GM18951 (cell line): ENCODE results near the gene NRIP3.

Source experiments
- POLR2A ChIP-seq: IDR thresholded peaks from 4 replicates; pipeline ENCODE4 v1.6.1; 2011; ENCODE audit warnings: mild to moderate bottlenecking; ENCODE audit not compliant: insufficient read length, insufficient read depth; ENCODE audit errors: extremely low read depth
- in situ Hi-C: fragments of 300-500 bp; cut with MboI; formaldehyde crosslinking; loops from one replicate; pipeline ENCODE4 v1.12.0; 2022; ENCODE audit warnings: low sequenced_read_pairs, mixed read lengths, inconsistent platforms; ENCODE audit not compliant: unreplicated experiment

The NRIP3 gene

DNA sequence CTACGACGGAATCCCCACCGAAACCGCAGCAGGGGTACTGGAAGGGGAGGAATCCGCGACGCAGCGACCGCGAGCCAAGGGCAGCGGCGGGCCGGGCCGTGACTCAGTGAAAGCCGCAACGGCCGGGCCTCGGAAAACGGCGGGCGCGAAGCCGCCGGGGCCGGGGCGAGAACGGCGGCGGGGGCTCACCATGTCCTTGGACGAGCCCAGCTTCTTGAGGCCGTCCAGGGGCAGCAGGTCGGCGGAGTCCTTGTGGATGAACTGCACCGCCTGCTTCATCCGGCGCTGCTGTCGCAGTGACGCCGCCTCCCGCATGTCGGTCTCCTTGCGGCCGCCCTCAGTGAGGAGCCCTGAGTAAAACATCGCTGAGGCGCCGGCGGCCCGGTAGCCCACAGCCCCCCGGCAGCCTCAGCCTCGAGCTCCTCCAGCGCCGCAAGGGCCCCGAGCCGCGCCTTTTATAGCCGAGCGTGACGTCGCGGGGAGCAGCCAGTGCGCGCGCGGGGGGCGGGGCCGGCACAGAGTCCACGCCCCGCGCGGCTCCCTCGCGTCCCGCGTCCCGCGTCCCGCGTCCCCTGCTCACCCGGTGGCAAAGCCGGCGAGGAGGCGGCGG lies at the start of gene NRIP3:
Gene NRIP3, minus strand, starts transcription at position 429 of the 610 bp plus-strand sequence. Its CDS starts 66 bp downstream, at position 363.
- in situ Hi-C loops = no loop called here
- no peak for TF ChIP-seq POLR2A

DNA sequence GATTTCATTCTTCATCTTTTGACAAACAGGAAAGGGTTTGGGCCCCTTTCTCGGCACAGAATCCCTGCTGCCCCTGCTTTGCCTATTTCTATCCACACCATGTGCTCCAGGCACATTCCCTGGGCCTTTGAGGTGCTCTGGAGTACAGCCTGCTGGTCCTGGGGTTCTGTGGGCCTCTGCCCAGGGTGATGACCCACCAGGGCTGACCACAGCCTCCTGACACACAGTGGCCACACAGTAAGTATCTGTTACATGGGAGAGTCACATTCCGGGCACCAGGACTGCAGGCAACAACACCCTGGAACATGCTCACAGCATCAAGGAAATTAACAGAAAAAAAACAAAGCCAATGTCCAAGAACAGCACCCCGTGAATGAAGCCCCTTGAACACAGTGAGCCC lies 48.5 kb upstream of the NRIP3 start:
- in situ Hi-C loops = no loop called here
- no peak for TF ChIP-seq POLR2A

DNA sequence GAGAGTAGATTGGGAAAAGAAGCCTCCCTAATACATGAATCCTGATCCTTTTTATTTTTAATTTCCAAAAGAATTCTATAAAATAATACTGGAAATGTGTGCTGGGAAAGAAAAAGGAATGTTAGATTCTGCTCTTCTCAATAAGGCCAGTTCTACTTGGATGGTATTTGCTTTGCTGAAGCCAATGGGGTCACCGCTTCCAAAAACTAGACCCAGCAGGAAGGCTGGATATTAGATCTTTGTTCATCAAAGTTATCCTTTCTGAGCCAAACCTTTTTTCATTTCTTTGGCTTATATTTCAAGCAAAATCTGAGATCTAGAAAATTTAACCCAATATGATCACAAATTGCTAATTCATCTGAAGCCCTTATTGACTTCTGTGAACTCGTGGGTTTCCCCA lies 46.2 kb upstream of the NRIP3 start:
- in situ Hi-C loops = no loop called here
- no peak for TF ChIP-seq POLR2A

DNA sequence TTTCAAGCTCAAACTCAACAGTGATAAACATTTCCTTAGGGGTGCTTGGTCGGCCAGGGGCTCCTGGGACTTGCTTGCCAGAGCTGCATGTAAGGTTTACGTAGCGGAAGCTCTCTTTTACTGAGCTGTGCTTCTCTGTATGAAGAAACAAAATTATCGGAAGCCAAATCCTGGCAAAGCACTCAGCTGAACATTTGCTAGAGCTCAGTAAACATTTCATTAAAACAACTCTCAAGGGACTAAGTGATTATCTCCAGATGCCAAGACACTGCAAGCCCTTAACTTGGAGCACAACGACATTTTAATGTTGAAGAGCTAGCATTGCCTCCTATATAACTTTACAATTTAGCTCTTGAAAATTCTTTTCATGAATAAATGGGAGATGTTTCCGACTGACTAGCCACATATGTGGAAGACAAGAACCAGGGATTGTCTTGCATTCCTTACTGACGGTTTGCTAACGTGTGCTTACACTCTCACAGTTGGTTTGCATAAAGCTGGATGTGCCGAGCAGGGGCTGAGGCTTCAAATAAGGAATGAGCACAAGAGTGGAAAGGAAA lies 44.2 kb upstream of the NRIP3 start:
- no peak for TF ChIP-seq POLR2A
- in situ Hi-C loops = no loop called here

DNA sequence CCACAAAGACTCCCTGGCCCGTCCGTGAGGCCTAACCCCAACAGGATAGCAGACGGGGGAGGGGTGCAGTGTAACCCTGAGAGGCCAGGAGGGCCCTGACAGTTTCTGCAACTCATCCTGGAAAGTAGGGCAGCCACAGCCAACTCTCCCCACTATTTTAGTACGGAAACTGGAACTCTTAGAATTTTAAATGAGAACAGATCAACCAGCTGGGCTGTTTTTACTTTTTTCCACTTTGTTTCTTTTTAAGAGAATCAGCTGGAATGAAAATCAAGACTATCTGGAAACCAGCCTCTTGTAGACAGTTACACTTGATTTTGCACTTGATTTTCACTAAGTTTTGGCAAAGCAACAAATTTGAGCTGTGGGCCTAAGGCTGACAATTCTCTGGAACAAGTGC lies 42.7 kb upstream of the NRIP3 start:
- in situ Hi-C loops = no loop called here
- no peak for TF ChIP-seq POLR2A

DNA sequence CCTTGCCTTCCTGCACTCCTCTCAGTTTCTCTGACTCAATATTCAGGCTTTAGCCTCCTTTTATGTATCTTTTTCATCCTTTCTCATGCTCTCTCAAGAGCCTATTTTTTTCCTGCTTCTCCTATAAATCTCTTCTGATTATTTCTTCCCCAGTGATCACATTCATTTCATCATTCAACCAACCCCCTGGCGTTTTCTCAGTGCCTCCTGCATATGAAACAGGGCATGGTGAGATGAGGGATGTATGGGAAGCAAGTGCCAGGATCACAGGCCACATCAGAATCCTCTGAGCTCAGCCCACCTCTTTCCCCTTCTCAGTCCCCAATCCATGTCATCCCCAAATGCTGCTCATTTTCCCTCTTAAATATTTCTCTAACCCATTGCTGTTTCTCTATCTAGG lies 38.7 kb upstream of the NRIP3 start:
- TF ChIP-seq POLR2A = no peak

DNA sequence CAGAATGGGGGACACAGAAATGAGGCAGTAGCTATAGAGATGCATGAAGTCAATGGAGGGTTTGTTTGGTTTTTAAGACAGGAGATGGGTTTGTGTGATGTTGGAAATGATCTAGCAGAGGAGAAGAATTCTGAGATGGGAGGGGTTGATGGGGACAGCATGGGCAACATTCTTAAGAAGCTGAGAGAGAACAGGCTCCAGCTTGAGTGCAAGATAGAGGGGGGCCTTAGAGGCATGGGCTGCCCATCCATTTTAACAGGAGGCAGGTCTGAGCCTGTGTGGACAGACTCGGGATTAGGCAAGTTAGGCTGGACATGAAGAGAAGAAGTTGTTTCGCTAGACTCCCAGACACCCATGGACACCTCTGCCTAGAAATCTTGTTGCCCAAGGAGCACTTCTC lies 37.9 kb upstream of the NRIP3 start:
- in situ Hi-C loops = no loop called here
- TF ChIP-seq POLR2A = no peak

More for the DNA sequence above, 38.7 kb upstream of the NRIP3 start:
- in situ Hi-C loops = no loop called here

DNA sequence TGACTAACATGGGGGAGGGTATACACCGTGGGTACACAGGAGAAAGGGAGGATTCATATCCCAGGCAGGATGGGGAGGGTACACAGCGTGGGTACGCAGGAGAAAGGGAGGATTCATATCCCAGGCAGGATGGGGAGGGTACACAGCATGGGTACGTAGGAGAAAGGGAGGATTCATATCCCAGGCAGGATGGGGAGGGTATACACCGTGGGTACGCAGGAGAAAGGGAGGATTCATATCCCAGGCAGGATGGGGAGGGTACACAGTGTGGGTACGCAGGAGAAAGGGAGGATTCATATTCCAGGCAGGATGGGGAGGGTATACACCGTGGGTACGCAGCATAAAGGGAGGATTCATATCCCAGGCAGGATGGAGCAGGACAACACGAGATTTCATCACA lies 36.6 kb upstream of the NRIP3 start:
- no peak for TF ChIP-seq POLR2A
- in situ Hi-C loops = no loop called here

DNA sequence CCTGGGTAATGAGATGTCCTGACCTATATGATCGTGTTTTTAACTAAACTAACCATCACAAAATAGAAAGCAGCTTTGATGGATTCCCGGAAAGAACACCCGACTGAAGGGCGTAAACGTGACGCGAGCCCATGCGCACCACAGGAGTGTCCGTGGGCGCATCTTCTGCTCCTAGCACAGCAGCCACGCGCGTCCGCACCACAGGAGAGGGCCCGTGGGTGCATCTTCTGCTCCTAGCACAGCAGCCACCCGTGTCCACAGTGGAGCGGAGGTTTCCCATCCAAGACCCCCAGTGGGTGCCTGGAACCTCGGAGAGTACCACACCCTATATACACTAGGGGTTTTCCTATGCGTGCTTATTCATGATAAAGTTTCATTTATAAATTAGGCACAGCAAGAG lies 36.1 kb upstream of the NRIP3 start:
- in situ Hi-C loops = no loop called here

DNA sequence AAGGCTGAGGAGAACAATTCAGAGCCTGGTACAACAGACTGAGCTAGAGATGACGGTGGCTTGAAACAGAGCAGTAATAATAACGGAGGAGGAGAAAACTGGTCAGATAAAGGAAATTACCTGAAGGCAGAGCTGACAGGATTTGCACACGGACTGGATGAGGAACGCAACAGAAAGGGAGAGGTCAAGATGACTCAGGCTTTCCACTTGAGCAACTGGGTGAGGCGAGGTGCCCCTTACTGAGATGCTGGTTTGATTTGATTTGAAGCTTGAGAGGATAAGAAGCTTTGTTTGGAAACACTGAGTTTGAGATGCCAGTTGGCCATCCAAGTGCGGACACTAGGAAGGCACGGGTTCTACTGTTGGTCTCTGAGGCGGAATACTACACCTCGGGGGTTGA lies 35.4 kb upstream of the NRIP3 start:
- no peak for TF ChIP-seq POLR2A
- in situ Hi-C loops = no loop called here

More for the DNA sequence above, 36.1 kb upstream of the NRIP3 start:
- TF ChIP-seq POLR2A = no peak

DNA sequence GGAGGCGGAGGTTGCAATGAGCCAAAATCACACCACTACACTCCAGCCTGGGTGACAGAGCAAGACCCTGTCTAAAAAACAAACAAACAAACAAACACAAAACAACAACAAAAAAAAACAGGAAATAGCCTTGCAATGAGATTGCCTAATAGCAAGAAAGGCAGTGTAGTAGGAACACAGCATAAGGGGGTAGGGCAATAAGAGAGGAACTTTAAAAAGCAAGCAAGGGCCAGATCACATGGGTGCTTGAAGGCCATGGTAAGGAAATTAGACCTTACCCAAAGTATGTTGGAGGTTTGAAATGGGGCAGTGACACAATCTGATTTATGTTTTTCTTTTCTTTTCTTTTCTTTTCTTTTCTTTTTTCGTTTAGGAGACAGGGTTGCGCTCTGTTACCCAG lies 34.7 kb upstream of the NRIP3 start:
- in situ Hi-C loops = no loop called here
- TF ChIP-seq POLR2A = no peak

DNA sequence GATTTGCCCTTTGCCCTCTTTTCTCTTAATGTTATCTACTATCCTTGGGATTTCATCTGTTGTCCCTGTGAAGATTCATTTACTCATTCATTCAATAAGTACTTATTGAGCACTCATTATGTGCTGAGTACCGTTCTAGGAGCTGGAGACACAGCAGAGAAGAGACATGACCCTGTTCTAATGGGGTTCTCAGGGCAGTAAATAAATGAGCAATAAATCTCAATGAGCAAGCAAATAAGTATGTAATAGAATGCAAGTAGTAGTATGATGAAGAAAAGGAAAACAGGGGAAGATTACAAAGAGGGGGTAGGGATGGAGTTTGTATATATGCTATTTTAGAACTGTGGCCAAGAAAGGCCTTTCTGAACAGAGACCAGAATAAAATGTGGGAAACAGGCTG lies 34.2 kb upstream of the NRIP3 start:
- in situ Hi-C loops = no loop called here
- no peak for TF ChIP-seq POLR2A

DNA sequence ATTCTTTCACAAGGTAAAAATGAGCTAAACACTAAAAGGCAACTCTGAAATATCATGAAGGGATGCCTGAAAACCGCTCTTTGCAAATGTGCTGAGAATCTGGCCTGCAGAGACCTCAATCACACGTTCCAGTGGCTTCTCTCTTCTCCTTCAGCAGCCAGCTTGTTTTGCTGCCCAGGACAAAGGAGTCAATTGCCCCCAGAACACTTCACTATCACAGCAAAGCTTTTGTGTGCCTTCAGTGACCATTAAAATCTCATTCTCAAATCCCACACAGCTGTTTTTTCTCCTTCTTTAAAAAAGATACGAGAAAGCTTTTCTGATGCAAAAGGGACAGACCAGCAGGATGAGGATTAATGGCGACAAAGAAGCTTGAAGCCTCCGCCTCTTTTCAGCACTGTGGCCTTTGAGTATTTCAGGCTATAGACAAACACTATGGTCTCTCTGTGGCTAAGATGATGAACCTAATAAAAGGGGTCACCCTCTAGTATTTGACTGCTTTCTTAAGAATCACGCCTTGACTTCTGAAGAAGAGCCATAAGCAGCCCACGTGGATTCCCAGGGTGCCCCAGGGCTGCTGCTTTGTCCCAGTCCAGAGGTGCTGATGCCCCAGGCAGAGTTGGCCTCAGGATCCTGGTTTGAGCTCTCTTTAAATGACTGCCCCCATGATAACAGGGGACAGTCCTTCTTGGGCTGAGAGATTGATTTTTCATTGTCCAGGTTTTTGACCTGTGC lies 33.4 kb upstream of the NRIP3 start:
- TF ChIP-seq POLR2A = no peak
- in situ Hi-C loops = no loop called here

DNA sequence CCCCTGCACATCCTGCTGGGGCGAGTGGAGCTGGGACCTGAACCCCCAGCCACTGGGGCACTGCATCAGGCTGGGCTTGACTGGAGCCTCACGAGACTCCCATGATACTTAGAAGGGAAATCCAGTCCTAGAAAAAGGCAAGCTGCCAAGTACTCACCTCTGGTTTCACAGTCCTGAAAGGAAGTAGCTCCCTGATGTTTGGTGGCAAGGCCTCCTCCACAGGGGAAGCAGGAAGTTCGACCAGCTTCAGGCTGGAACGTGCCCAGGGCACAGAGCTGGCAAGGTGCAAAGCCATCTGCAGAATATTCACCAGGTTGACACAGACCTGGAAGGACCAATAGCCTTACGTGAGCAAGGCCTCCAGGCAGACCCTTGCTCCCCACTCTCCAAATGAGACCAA lies 26.8 kb upstream of the NRIP3 start:
- TF ChIP-seq POLR2A = no peak
- in situ Hi-C loops = no loop called here

DNA sequence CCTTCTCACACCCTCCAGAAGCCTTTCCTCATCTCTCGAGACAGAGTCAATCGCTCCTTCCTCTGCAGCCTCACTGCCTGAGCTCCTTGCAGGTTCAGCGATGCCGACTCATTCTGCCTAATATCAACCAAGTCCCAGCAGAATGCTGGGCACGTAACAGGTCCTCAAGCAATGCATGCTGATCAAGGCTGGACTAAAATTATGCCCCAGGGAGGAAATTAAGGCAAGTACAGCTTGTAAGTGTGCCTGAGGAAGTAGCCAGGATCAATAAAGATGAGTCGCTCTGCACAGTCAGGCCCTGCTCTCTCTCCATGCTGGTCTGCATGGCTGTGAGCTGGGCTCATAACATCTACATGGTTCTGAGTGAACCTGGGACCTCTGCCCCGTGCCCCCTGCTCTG lies 25.6 kb upstream of the NRIP3 start:
- TF ChIP-seq POLR2A = no peak
- in situ Hi-C loops = no loop called here

DNA sequence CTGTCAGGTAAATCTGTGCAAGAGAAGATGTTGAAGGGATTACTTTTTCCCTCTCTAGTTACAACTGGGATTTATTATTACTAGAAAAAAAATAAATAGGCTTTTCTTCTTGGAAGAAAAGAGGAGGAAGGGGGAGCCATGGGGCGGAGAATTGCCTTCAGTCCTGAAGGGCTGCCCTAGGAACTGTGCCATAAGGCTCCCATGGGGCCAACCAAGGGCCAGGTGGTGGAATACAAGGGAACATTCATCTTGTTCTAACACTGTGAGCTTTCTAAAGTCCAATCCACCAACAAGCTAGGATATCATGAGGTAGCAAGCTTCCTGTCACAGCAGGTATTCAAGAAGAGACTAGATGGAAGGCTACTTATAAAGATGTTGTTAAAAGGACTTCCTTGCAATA lies 24.8 kb upstream of the NRIP3 start:
- in situ Hi-C loops = no loop called here

More for the DNA sequence above, 24.8 kb upstream of the NRIP3 start:
- no peak for TF ChIP-seq POLR2A
